Measurements from ENCODE around the gene PDE6B.
"Not testable (repeated sequence)": the region's sequence is repeated elsewhere in the genome, so short reads cannot be mapped to it uniquely, and the experiment has no call there.

The PDE6B gene

DNA sequence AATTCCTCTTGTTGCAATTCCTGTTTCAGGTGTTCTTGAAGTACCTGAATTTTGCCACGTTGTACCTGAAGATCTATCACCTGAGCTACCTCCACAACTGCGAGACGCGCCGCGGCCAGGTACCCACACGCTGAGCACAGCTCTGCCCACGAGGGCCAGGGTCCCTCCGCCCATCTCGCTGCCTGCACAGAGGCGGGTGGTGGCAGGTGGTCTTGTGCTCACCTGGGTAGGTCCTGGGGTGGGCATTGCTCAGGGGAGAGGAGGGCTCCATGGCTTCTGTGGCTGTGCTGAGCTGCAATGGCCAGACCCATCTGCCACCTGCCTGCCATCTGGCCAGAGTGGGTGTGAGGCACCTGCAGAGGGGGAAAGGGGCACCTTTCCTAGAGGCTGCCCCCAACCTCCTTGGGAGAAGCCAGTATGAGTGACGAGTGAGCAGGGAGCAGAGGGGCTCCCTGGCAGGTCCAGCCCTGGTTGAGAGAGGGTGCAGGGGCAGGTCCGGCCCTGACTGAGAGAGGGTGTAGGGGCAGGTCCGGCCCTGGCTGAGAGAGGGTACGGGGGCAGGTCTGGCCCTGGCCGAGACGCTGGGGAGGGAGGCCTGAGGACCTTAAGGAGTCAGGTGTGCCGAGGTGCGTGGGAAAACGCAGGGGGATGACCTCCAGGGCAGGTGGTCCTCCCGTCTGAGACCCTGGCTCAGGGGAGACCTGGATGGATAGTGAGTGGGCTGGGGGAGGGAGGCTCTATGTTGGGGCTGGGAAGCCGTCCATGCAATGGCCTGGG lies 10.7 kb downstream of the PDE6B start:
- no peak for DNase-seq (ENCODE audit: low read depth in 2 of 2)

DNA sequence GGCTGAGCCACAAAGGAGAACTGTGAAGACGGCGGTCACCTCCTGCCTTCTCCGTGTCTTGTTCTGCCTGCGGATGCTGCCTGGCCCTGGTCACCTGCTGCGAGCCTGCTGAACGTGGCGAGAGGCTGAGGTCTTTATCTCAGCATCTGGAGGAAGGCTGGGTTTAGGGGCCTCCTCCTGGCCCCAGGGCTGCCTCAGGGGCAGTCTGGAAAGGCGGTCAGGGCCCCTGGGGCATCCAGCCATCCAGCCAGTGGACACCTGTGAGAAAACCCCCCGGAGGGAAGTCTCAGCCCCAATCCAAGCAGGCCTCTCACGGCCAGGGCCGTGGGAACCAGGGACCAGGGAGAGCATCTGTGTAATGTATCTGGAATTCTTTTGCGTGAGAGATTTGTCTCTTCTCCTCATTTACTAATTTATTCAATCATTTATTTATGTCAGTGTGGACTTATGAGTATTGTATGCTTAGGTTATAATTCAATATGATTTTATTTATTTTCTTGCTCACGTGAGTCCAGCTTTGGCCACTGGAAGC lies 11.3 kb downstream of the PDE6B start:
- no peak for DNase-seq (ENCODE audit: low read depth in 2 of 2)

DNA sequence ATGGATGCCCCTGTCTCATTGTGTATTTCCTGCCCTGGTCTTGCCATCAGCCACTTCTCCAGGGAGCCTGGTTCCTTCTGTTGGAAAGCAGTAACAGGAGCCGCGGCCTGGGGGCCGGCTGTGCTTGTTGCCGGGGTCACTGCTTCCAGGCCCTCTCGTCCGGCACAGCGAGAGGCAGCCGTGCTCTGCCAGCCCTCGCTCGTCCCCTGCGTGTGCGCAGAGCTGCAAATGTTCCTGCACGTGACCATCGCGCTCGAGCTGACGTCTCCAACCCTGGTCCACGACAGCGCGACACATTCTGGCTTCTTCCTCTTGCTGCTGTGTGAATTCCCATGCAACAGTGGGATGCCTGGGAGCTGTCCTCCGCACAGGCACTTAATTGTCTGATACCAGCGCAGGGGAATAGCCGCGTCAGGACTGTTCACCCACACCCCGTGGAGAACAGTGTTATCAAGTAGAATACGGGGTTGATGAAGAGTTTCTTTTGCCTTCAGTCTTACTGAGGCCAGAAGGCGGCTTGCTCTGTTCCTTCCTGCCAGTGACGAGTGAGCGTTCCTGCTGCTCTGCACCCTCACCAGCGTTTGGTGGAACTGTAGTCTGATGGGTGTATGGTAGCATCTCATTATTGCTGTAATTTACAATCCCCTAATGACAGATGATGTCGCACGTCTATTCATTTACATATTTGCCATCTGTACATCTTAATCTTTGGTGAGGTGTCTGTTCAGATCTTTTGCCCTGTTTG lies 12.3 kb downstream of the PDE6B start:
- DNase-seq (ENCODE audit: low read depth in 2 of 2): no peak

DNA sequence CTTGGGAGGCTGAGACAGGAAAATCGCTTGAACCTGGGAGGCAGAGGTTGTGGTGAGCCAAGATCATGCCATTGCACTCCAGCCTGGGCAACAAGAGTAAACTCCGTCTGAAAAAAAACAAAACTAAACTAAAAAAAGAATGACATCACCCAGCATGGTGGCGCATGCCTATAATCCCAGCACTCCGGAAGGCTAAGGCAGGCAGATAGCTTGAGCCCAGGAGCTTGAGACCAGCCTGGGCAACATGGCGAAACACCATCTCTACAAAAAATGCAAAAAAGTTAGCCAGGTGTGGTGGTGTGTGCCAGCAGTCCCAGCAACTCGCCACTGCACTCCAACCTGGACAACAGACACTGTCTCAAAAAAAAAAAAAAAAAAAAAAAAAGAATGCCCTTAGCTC lies 17.0 kb downstream of the PDE6B start:
- not testable (repeated sequence) for DNase-seq (ENCODE audit: low read depth in 2 of 2)

DNA sequence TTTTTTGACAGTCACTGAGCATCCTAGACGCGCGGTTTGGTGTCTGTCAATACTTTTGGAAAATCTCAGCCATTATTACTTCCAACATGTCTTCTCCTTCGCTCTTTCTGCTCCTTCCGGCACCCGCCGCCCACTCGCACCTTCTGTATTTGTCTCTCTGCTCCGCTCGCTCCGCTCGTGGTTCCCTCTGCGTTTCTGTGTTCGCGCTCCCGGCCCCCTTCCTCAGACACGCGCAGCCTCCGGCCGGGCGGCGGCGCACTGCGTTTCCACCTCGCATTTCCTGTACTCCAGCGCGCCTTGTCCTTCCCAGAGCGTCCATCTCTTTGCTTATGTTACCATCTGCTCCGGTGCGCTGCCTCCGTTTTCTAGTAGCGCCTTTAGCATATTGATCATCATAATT lies 21.1 kb downstream of the PDE6B start:
- peak in 1 of 2 donors; percentile 16 for DNase-seq (ENCODE audit: low read depth in 2 of 2)

DNA sequence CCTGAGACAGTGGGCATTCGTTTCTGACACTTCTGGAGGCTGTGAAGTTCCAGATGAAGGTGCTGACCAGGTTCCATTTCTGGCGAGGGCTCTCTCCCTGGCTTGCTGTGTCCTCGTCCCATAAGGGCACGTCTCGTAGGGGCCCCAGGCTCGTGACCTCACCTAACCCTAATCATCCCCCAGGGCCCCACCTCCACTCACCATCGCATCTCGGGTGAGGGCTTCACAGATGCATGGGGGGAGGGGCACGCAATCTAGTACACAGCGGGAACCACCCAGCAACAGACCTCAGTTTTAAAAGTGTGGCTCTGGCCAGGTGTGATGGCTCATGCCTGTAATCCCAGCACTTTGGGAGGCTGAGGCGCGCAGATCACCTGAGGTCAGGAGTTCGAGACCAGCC lies 22.1 kb downstream of the PDE6B start:
- DNase-seq (ENCODE audit: low read depth in 2 of 2): no peak

DNA sequence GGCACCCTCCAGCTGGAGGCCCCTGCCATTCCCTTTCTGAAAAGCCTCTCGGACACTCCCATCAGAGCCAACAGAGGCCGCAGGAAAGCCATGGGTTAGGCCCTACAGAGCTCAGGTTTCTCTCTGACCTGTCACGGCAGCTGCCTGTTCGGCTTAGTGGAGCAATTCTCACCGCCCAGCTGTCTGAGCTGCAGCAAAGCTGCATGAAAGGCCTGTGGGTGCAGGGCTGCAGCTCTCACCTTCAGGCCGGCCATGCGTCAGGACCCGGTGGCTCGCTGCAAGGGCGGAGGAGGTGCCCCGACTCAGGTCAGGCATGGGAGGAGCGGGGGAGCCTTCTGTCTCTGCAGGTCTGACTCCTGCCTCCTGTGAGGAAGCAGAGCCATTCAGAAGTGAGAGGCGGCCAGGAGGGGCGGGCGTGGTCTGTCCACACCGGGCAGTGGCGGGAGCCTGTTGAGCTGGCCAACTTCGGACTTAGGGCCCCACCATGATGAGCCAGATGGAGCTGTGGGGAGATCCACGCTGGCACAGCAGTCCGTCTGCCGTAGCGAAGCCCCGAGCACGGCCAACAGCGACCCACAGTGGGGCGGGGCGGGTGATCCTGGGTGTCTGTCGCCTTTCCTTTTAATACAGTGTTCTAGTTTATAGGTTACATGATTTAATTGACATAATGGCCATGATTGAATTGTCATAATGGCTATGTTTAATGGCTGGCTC lies 23.4 kb downstream of the PDE6B start:
- no peak for DNase-seq (ENCODE audit: low read depth in 2 of 2)

DNA sequence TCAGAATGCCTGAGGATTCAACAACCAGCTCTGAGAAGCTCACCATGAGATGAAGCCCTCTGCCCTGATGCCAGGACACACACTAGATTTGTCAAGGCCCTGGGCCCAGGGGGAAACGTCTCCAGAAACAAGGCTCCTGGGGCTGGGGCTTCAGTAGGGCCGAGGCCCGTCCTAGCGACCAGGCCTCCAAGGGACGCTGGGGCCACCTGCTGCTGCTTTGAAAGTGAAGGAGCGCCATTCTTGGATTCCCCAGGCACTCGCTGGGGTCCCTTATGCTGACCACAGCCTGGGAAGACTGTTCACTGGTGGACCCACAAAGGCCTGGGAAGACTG lies 23.9 kb downstream of the PDE6B start:
- no peak for DNase-seq (ENCODE audit: low read depth in 2 of 2)

DNA sequence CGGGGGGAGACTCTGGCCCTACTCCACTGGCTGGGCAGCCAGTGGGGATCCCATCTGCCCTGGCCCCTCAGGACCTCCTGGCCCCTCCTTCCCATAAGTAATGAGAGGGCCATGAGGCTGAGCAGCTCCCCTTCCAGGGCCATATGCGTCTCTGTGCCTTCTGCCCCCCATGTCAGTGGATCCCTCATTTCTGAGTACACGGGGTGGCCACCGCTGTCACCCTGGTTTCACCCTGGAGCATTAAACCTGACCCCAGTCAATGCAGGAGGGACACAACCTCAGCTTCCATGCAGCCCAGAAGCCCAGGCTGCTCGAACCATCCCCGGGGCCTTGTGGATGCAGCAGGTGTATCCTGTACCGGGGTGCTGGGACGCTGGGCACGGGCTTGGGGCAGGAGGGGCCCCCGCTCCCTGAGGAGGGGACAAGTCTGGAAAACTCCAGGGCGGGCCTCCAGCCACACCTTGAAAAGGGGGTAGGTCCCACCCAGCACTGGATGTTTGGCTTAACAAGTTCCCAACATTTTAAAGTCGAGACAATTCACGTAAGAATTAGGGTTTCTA lies 24.5 kb downstream of the PDE6B start:
- no peak for DNase-seq (ENCODE audit: low read depth in 2 of 2)

DNA sequence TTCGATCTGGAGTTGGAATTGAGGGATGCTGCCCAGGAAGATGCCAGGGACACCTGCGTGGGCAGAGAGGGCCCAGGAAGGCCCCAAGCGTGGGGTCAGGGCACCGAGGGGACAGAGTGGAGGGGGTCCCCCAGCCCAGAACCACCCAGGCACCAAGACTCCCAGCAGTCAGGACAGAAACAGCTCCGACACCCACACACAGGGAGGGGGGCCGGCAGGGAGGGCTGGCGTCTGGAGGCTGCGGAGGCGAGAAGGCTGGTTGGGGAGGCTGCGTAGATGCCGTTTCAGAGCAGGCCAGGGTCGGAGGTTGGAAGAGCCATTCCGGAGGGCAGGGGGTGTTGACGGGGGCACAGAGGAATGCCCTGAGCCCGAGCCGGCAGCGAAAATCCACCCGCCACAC lies 25.1 kb downstream of the PDE6B start:
- no peak for DNase-seq (ENCODE audit: low read depth in 2 of 2)

DNA sequence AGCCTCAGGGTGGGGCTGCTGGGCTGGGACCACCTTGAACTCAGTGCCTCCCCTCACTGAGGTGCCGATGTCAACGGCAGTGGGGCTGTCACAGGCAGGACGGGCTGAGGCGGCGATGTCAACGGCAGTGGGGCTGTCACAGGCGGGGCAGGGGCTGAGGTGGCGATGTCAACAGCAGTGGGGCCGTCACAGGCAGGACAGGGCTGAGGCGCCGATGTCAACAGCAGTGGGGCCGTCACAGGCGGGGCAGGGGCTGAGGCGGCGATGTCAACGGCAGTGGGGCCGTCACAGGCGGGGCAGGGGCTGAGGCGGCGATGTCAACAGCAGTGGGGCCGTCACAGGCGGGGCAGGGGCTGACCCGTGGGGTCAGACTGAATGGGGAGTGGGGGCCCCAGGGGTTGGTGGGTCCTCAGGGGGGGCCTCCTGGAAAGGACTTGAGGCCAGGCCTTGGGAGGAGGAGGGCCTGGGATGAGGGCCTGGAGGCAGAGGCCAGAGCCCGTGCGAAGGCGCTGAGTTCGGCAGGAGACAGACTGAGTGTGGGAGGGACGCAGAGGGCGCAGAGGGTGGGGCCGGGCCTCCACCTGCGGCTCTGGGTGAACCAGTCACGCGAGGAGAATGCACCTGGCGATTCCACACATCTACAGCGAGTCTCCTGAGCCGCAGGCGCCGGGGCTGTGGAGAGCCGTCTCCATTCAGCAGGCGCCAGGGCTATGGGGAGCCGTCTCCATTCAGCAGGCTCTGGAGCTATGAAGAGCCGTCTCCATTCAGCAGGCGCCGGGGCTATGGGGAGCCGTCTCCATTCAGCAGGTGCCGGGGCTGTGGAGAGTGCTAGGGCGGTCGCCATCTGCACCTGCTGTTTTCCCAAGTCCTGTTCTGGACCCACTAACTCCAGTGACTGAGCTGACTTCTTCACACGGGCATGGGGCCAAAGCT lies 25.8 kb downstream of the PDE6B start:
- no peak for DNase-seq (ENCODE audit: low read depth in 2 of 2)

DNA sequence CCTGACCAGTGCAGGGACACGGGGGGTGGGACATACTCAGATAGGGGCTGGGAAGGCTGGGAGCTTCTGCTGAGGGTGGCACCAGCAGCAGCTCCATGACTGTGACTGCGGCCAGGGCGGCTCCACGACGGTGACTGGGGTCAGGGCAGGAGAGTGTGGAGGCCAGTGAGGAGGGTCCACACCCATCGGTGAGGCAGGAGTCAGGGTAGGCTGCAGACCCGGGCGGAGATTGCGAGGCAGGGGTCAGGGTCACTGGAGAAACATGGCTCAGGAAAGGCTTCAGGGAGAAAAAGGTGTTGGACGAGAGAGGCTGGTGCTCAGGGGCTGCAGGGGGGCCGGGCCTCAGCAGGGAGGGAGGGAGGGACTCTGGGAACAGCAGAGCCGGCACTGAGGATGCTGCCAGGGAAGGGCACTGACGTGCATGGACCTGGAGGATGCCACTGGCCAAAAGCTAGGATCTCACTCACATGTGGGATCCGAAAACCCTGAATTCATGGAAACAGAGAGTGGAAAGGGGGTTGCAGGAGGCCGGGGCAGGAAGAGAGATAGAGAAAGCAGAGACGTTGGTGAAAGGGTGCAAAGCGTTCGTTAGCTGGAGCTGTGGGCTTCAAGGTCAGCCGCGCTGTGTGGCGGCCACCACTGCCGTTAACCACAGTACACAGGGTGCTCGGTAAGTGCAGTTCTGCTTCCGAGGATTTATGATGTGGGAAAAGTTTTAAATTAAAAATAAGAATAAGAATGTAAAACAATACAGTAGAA lies 26.7 kb downstream of the PDE6B start:
- DNase-seq (ENCODE audit: low read depth in 2 of 2): no peak

DNA sequence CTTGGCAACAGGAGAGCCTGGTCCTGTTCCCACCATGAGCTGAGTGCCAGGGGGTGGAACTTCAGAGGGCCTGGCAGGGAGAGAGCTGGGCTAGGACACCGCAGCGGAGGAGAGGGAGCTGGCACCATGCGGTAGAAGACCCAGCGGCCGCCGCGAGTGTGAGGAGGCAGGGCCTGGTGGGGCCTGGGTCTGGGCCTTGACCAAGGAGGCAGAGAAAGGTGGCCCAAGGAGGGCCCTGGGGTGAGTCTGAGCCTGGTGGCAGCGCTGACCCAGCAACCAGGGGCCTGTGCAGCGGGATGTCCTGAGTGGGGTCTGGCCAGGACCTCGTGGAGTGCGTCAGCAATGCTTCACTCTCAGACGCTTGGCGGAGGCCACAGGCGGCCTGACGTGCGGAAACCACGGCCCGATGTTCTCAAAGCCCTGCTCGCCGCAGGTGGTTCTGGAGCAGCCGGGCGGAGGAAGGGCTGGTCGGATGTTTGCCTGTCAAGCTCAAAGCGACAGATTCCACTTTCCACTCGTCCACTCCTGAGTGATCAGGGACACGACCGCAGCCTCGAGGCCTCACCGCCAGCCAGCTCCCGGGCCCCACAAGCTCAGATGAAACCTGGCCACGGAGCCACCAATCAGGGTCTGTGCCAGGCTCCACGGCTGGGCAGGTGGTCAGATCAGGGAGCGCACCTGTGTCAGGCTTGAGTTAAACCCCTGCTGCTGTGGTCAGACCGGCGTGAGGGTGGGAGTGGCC lies 27.9 kb downstream of the PDE6B start:
- DNase-seq (ENCODE audit: low read depth in 2 of 2): no peak

DNA sequence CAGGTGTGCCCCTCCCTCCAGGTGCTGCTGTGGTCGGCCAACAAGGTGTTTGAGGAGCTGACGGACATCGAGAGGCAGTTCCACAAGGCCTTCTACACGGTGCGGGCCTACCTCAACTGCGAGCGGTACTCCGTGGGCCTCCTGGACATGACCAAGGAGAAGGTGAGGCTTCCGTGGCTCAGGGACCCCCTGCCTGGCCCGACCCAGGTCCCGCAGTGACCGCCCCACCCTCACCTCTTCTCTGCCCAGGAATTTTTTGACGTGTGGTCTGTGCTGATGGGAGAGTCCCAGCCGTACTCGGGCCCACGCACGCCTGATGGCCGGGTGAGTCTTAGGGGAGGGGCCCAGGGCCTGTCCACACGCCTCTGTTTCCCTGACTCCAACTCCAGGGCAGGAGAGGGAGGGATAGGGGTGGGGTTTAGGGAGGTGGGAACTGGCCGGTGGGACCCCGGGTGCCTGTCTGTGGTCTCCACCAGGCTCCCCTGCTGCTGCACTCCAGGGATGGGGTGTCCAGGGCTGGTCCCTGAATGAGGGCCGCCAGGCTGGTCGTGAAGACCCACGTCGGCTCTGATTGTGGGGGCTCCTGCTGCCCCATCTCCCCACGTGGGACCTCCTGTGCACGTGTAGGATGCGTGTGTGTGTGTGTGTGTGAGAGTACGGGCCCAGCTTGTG lies 28.6 kb downstream of the PDE6B start:
- DNase-seq (ENCODE audit: low read depth in 2 of 2): no peak

DNA sequence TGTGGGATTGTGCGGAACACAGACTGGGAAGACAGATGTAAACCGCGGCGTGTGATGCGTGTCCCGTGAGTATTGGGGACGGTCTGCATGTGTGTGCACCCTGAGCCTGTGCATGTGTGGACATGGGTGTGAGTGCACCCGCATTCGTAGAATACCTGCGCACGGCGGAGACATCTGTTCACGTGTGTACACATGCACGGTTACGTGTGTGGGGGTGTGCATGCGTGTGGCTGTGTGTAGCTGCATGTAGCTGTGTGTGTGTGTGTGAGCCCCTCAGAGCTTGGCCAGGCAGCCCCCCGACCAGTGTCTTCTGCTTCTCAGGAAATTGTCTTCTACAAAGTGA lies 29.1 kb downstream of the PDE6B start:
- no peak for DNase-seq (ENCODE audit: low read depth in 2 of 2)

DNA sequence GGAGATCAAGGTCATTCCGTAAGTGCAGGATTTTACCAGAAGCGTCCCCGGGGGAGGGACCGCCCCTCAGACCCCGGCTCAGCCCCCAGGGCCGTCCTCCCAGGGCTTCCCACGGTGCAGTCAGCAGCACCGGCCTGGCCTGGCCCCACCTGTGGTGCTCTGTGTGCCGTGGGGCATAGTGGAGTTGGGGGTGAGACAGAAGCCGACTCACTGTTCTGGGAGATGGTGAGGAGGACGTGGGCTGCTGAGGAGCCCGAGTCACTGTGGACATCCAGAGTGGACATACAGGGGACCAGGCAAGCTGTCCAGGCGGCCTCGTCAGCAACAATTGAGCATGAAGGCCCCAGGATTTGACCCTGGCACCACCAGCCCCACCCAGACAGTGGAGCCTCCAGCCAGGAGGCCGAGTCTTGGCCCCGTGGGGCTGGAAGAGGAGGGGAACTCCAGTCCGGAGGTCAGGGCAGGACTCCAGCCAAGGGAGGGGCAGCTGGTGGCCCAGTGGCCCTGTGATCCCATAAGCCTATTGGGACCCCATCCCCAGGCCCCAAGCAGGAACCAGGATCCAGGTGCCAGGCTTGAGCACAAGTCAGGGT lies 29.6 kb downstream of the PDE6B start:
- no peak for DNase-seq (ENCODE audit: low read depth in 2 of 2)

DNA sequence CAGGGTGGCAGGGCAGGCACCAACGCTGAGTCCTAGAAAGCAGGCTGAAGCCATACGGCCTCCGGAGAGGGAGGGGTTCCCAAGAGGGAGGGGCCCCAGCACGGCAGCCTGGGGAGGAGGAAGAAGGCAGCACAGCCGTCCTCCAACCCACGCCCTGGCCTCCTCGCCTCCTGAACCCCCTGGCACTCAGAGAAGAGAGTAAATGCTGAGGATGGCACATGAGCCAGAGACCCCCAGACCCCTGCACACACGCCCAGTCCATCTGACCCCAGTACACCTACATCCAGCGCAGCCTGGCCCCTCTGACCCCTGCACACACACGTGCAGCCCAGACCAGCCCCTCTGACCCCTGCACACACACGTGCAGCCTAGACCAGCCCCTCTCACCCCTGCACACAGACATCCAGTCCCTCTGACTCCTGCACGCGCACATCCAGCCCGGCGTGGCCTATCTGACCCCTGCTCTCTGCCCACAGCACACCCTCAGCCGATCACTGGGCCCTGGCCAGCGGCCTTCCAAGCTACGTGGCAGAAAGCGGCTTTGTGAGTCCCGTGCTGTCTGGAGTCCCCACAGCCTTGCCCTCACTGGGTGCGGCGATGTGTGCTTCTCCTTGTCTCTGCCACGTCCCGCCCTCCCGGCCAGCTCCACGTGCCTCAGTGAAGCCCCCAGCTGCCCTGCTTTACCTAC lies 30.2 kb downstream of the PDE6B start:
- no peak for DNase-seq (ENCODE audit: low read depth in 2 of 2)
